Retinal pigment epithelial cell (primary cell): ENCODE results near the gene HBS1L.

Experiments used
- DNase-seq: peaks from one replicate; pipeline ENCODE4 v3.0.0-alpha.2; 2010; ENCODE audit warnings: low read depth
- H3K4me3 ChIP-seq: 2 replicates; pipeline ENCODE4 v1.5.1; 2011; ENCODE audit warnings: mild to moderate bottlenecking, low read length, control low read depth, moderate library complexity
- TF ChIP-seq, protein P1 (sequence below): conservative IDR thresholded peaks from 2 replicates; pipeline ENCODE4 v1.5.1; 2011; ENCODE audit warnings: low read depth, low read length, control low read depth, inconsistent platforms

The HBS1L gene

GRCh38 chr6:134921721-134922261, 132.8 kb downstream of the HBS1L start:
- TF ChIP-seq, protein P1, sequence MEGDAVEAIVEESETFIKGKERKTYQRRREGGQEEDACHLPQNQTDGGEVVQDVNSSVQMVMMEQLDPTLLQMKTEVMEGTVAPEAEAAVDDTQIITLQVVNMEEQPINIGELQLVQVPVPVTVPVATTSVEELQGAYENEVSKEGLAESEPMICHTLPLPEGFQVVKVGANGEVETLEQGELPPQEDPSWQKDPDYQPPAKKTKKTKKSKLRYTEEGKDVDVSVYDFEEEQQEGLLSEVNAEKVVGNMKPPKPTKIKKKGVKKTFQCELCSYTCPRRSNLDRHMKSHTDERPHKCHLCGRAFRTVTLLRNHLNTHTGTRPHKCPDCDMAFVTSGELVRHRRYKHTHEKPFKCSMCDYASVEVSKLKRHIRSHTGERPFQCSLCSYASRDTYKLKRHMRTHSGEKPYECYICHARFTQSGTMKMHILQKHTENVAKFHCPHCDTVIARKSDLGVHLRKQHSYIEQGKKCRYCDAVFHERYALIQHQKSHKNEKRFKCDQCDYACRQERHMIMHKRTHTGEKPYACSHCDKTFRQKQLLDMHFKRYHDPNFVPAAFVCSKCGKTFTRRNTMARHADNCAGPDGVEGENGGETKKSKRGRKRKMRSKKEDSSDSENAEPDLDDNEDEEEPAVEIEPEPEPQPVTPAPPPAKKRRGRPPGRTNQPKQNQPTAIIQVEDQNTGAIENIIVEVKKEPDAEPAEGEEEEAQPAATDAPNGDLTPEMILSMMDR: no peak
- H3K4me3 ChIP-seq: no peak overlapping the region
- DNase-seq: no peak

- TF ChIP-seq, protein P1: no peak
- H3K4me3 ChIP-seq: no peak overlapping the region
- DNase-seq: no peak
These were observed 133.3 kb downstream of the HBS1L start for GRCh38 chr6:134921276-134921675.

- TF ChIP-seq, protein P1: no peak
- no peak overlapping the region for H3K4me3 ChIP-seq
- no peak for DNase-seq
These were observed 134.2 kb downstream of the HBS1L start for GRCh38 chr6:134920422-134920821.

DNA sequence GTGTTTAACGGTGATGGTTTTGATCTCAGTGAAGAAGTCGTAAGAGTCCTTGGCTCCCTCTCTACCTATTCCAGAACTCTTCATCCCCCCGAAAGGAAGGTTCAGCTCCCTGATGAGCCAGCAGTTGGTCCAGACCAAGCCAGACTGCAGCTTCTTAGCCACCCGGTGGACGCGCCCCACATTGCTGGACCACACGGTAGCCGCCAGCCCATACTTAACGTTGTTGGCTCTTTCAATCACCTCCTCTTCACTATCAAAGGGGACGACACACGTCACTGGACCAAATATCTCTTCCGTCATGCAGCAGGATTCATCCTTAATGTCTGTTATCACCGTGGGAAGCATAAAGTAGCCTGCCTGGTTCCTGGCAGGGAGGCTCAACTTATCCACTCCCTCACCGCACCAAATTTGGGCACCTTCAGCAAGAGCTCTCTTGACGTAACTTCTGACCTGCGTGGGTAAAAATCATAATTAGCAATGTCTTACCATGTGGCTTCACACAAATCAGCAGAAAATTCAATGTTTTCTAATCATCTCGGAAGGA, 136.1 kb downstream of the HBS1L start:
- TF ChIP-seq, protein P1: no peak
- H3K4me3 ChIP-seq: no peak overlapping the region

GRCh38 chr6:134911547-134911946, 143.1 kb downstream of the HBS1L start:
- DNase-seq: no peak
- TF ChIP-seq, protein P1: no peak
- H3K4me3 ChIP-seq: no peak overlapping the region

More for the DNA sequence above, 136.1 kb downstream of the HBS1L start:
- no peak for DNase-seq

- H3K4me3 ChIP-seq: no peak overlapping the region
- DNase-seq: no peak
- TF ChIP-seq, protein P1: no peak
These were observed 144.1 kb downstream of the HBS1L start for GRCh38 chr6:134910593-134910935.
